ENCODE data around the gene TNF.

TNF gene

GRCh38 chr6:31575335-31575901 is at the start of gene TNF:
TNF (plus strand) TSS chr6:31575565; CDS start chr6:31575742, 177 bp downstream.
- peak within 1 kb of the TSS; percentile 45 for H3K9ac ChIP-seq (ENCODE audit: low read length)
- peak within 1 kb of the TSS; percentile 65 for H3K4me3 ChIP-seq (ENCODE audit: low read length)
- H3K4me1 ChIP-seq (ENCODE audit: control insufficient read depth, insufficient read depth, low read length): peaks cover 3% of the 10 kb centered on the region
- peak within 1 kb of the TSS; percentile 70 for H3K27ac ChIP-seq (ENCODE audit: low read depth, low read length)
- H3K36me3 ChIP-seq (ENCODE audit: control insufficient read depth, insufficient read depth, low read length): no peaks in the 10 kb centered on the region
- H3K27me3 ChIP-seq (ENCODE audit: control insufficient read depth, insufficient read depth, low read length): no peaks in the 10 kb centered on the region

GRCh38 chr6:31525932-31526591 is 49.3 kb upstream of the TNF start:
- Histone ChIP-seq H3K4me1 (ENCODE audit: control insufficient read depth, insufficient read depth, low read length) (no peaks in the 10 kb centered on the region), H3K4me3 (ENCODE audit: low read length) (no peak overlapping the region), H3K36me3 (ENCODE audit: control insufficient read depth, insufficient read depth, low read length) (peaks cover 15% of the 10 kb centered on the region), H3K27me3 (ENCODE audit: control insufficient read depth, insufficient read depth, low read length) (no peaks in the 10 kb centered on the region), H3K27ac (ENCODE audit: low read depth, low read length) (no peak overlapping the region), H3K9ac (ENCODE audit: low read length) (no peak overlapping the region)

DNA sequence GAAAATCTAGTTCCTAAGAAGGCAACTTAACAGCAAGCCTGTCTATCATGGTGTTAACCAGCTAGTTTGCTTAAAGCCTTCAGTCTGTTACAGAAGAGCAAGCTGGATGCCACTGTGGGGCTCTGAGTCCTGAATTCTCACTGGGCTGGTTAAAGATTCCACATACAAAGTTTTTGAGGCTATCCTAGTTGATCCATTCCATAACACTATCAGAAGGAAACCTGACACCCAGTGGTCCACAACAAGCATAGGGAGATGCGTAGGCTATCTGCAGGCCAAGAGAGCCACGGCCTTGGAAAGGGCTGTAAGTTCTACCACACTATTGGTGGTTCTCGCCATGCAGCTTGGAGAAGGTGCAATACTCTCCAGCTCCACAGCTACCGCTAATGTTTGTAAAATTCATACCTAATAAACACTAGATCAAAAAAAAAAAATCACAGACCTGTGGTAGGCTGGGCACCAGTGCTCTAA is 47.0 kb upstream of the TNF start:
- H3K36me3 ChIP-seq (ENCODE audit: control insufficient read depth, insufficient read depth, low read length): peaks cover 26% of the 10 kb centered on the region
- H3K4me1 ChIP-seq (ENCODE audit: control insufficient read depth, insufficient read depth, low read length): no peaks in the 10 kb centered on the region
- H3K4me3 ChIP-seq (ENCODE audit: low read length): no peak overlapping the region
- no peak overlapping the region for H3K27ac ChIP-seq (ENCODE audit: low read depth, low read length)
- no peak overlapping the region for H3K9ac ChIP-seq (ENCODE audit: low read length)
- H3K27me3 ChIP-seq (ENCODE audit: control insufficient read depth, insufficient read depth, low read length): no peaks in the 10 kb centered on the region

- Histone ChIP-seq H3K27ac (ENCODE audit: low read depth, low read length) (no peak within 1 kb of the TSS), H3K9ac (ENCODE audit: low read length) (no peak within 1 kb of the TSS), H3K4me1 (ENCODE audit: control insufficient read depth, insufficient read depth, low read length) (no peaks in the 10 kb centered on the region), H3K36me3 (ENCODE audit: control insufficient read depth, insufficient read depth, low read length) (peaks cover 26% of the 10 kb centered on the region), H3K27me3 (ENCODE audit: control insufficient read depth, insufficient read depth, low read length) (no peaks in the 10 kb centered on the region), H3K4me3 (ENCODE audit: low read length) (no peak within 1 kb of the TSS)
These were observed 46.5 kb upstream of the TNF start, which contains the start of gene MCCD1 for GRCh38 chr6:31528821-31529328. MCCD1 (plus strand) TSS chr6:31528962; CDS start chr6:31529015, 53 bp downstream.

GRCh38 chr6:31529329-31530150 is 45.8 kb upstream of the TNF start:
- H3K4me1 ChIP-seq (ENCODE audit: control insufficient read depth, insufficient read depth, low read length): no peaks in the 10 kb centered on the region
- H3K27me3 ChIP-seq (ENCODE audit: control insufficient read depth, insufficient read depth, low read length): no peaks in the 10 kb centered on the region
- H3K4me3 ChIP-seq (ENCODE audit: low read length): no peak overlapping the region
- no peak overlapping the region for H3K27ac ChIP-seq (ENCODE audit: low read depth, low read length)
- H3K9ac ChIP-seq (ENCODE audit: low read length): no peak overlapping the region
- peaks cover 27% of the 10 kb centered on the region for H3K36me3 ChIP-seq (ENCODE audit: control insufficient read depth, insufficient read depth, low read length)

GRCh38 chr6:31530659-31531058 is 44.7 kb upstream of the TNF start:
- Histone ChIP-seq H3K27me3 (ENCODE audit: control insufficient read depth, insufficient read depth, low read length) (no peaks in the 10 kb centered on the region), H3K36me3 (ENCODE audit: control insufficient read depth, insufficient read depth, low read length) (peaks cover 38% of the 10 kb centered on the region), H3K9ac (ENCODE audit: low read length) (no peak overlapping the region), H3K4me3 (ENCODE audit: low read length) (no peak overlapping the region), H3K27ac (ENCODE audit: low read depth, low read length) (no peak overlapping the region), H3K4me1 (ENCODE audit: control insufficient read depth, insufficient read depth, low read length) (no peaks in the 10 kb centered on the region)

DNA sequence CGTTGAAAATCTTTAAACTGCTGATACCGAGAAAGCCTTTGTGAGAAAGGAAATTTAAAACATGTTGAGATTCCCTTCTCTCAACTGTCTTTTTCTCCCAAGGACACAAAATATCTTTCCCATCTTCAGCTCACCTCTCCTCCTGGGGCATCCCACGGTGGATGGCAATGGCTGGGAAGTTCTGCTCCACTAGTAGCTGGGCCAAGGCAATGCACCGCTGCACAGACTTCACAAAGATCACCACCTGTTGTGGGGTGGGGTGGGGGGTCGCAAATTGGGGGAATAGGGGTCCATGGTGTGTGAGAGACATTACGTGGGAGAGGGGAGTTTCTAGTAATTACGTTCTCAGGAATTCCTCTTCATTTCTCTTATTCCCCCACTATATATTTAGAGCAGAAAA is 44.2 kb upstream of the TNF start:
- Histone ChIP-seq H3K4me3 (ENCODE audit: low read length) (no peak overlapping the region), H3K36me3 (ENCODE audit: control insufficient read depth, insufficient read depth, low read length) (peaks cover 43% of the 10 kb centered on the region)

GRCh38 chr6:31531771-31532643 is 43.4 kb upstream of the TNF start:
- Histone ChIP-seq H3K4me3 (ENCODE audit: low read length) (no peak overlapping the region), H3K27ac (ENCODE audit: low read depth, low read length) (no peak overlapping the region), H3K4me1 (ENCODE audit: control insufficient read depth, insufficient read depth, low read length) (no peaks in the 10 kb centered on the region), H3K36me3 (ENCODE audit: control insufficient read depth, insufficient read depth, low read length) (peaks cover 47% of the 10 kb centered on the region), H3K9ac (ENCODE audit: low read length) (no peak overlapping the region), H3K27me3 (ENCODE audit: control insufficient read depth, insufficient read depth, low read length) (no peaks in the 10 kb centered on the region)

More for the DNA sequence above, 44.2 kb upstream of the TNF start:
- Histone ChIP-seq H3K9ac (ENCODE audit: low read length) (no peak overlapping the region), H3K4me1 (ENCODE audit: control insufficient read depth, insufficient read depth, low read length) (no peaks in the 10 kb centered on the region), H3K27me3 (ENCODE audit: control insufficient read depth, insufficient read depth, low read length) (no peaks in the 10 kb centered on the region), H3K27ac (ENCODE audit: low read depth, low read length) (no peak overlapping the region)

GRCh38 chr6:31532644-31533454 is 42.5 kb upstream of the TNF start:
- H3K4me1 ChIP-seq (ENCODE audit: control insufficient read depth, insufficient read depth, low read length): no peaks in the 10 kb centered on the region
- H3K27ac ChIP-seq (ENCODE audit: low read depth, low read length): no peak overlapping the region
- H3K9ac ChIP-seq (ENCODE audit: low read length): no peak overlapping the region
- no peaks in the 10 kb centered on the region for H3K27me3 ChIP-seq (ENCODE audit: control insufficient read depth, insufficient read depth, low read length)
- H3K36me3 ChIP-seq (ENCODE audit: control insufficient read depth, insufficient read depth, low read length): peaks cover 47% of the 10 kb centered on the region
- H3K4me3 ChIP-seq (ENCODE audit: low read length): no peak overlapping the region

- H3K9ac ChIP-seq (ENCODE audit: low read length): no peak overlapping the region
- H3K4me1 ChIP-seq (ENCODE audit: control insufficient read depth, insufficient read depth, low read length): no peaks in the 10 kb centered on the region
- peaks cover 51% of the 10 kb centered on the region for H3K36me3 ChIP-seq (ENCODE audit: control insufficient read depth, insufficient read depth, low read length)
- no peak overlapping the region for H3K4me3 ChIP-seq (ENCODE audit: low read length)
- H3K27me3 ChIP-seq (ENCODE audit: control insufficient read depth, insufficient read depth, low read length): no peaks in the 10 kb centered on the region
- no peak overlapping the region for H3K27ac ChIP-seq (ENCODE audit: low read depth, low read length)
These were observed 41.9 kb upstream of the TNF start for GRCh38 chr6:31533455-31533841.

GRCh38 chr6:31534011-31534410 is 41.4 kb upstream of the TNF start:
- H3K27ac ChIP-seq (ENCODE audit: low read depth, low read length): no peak overlapping the region
- H3K9ac ChIP-seq (ENCODE audit: low read length): no peak overlapping the region
- no peak overlapping the region for H3K4me3 ChIP-seq (ENCODE audit: low read length)
- no peaks in the 10 kb centered on the region for H3K27me3 ChIP-seq (ENCODE audit: control insufficient read depth, insufficient read depth, low read length)
- peaks cover 55% of the 10 kb centered on the region for H3K36me3 ChIP-seq (ENCODE audit: control insufficient read depth, insufficient read depth, low read length)
- H3K4me1 ChIP-seq (ENCODE audit: control insufficient read depth, insufficient read depth, low read length): peaks cover 2% of the 10 kb centered on the region
